Thoracic aorta (tissue), 2 donors: ENCODE measurements around the gene NACC1. TPM values are rescaled to one million over a fixed set of nuclear protein-coding genes. Genes with fewer than 3 reads are reported as not detected.
A peak's percentile ranks its signal among the peaks of the same experiment; 100 is the strongest.

Experiments used
- ATAC-seq: fragments of 150-250 bp; one replicate; pipeline ENCODE4 v1.8.0; 2017; ENCODE audit warnings: low read depth; ENCODE audit not compliant: insufficient number of reproducible peaks, low FRiP score
- DNase-seq: peaks from one replicate; pipeline ENCODE4 v3.0.0-alpha.2; 2020; ENCODE audit warnings: low spot score
- H3K27ac ChIP-seq, 2 donors: fragments of 200-600 bp; sonication (generic); 1 replicate in 1 of 2; 2 replicates in 1 of 2; pipeline ENCODE4 v1.5.1; 2016; ENCODE audit warnings: mild to moderate bottlenecking in 2 of 2, moderate library complexity in 2 of 2
- H3K27me3 ChIP-seq: fragments of 200-600 bp; sonication (generic); replicated peaks from 2 replicates; pipeline ENCODE4 v1.6.0; 2016; ENCODE audit warnings: mild to moderate bottlenecking; ENCODE audit not compliant: insufficient read depth
- H3K36me3 ChIP-seq: fragments of 200-600 bp; sonication (generic); one replicate; pipeline ENCODE4 v1.5.1; 2016
- H3K4me1 ChIP-seq, 2 donors: fragments of 200-600 bp; sonication (generic); 1 replicate in 1 of 2; 2 replicates in 1 of 2; pipeline versions ENCODE4 v1.5.1 to v1.6.0; 2016; ENCODE audit warnings: low read depth in 2 of 2, mild to moderate bottlenecking in 1 of 2; ENCODE audit not compliant: control insufficient read depth in 1 of 2
- H3K4me3 ChIP-seq: fragments of 200-600 bp; sonication (generic); 2 replicates; pipeline ENCODE4 v1.5.1; 2016; ENCODE audit warnings: mild to moderate bottlenecking
- H3K9me3 ChIP-seq: fragments of 200-600 bp; sonication (generic); 2 replicates; pipeline ENCODE4 v1.5.1; 2016
- CTCF ChIP-seq: fragments of 200-600 bp; sonication (generic); IDR thresholded peaks from one replicate; pipeline ENCODE4 v1.5.1; 2019; ENCODE audit warnings: antibody characterized with exemption
- total RNA-seq, 2 donors: library from RNA; depleted of rRNA; stranded (reverse); fragments of >200 nt; gene quantifications; one replicate each; pipeline versions ENCODE4 v1.1.0 to v1.2.3, GENCODE V29; 2016

NACC1 gene
- total RNA-seq, 2 donors from 2014 or later = 27.2 to 28.8 TPM

- Histone ChIP-seq H3K4me3 (peak overlapping the region; percentile 100), H3K9me3 (no peaks in the 10 kb centered on the region), H3K4me1 (peaks cover 7 to 26% of the 10 kb centered on the region in 2 donors), H3K27ac (peak overlapping the region; percentile 99 to 100), H3K36me3 (no peaks in the 10 kb centered on the region), H3K27me3 (no peaks in the 10 kb centered on the region)
- DNase-seq (no peak), ATAC-seq (no peak)
- no peak for TF ChIP-seq CTCF
Measured at GRCh38 chr19:13153569-13154240, 35.6 kb downstream of the NACC1 start.

- Histone ChIP-seq H3K36me3 (no peaks in the 10 kb centered on the region), H3K9me3 (no peaks in the 10 kb centered on the region), H3K27ac (peak overlapping the region; percentile 99 to 100), H3K27me3 (no peaks in the 10 kb centered on the region), H3K4me1 (peaks cover 3 to 20% of the 10 kb centered on the region in 2 donors), H3K4me3 (peak overlapping the region; percentile 100)
- ATAC-seq (no peak), DNase-seq (peak; percentile 93)
- no peak for TF ChIP-seq CTCF
Measured at GRCh38 chr19:13154241-13154778, 36.2 kb downstream of the NACC1 start.

- Histone ChIP-seq H3K9me3 (no peaks in the 10 kb centered on the region), H3K4me1 (peaks cover 3 to 18% of the 10 kb centered on the region in 2 donors), H3K4me3 (peak overlapping the region; percentile 100), H3K27me3 (no peaks in the 10 kb centered on the region), H3K36me3 (no peaks in the 10 kb centered on the region), H3K27ac (peak overlapping the region; percentile 99 to 100)
- ATAC-seq (no peak), DNase-seq (no peak)
- TF ChIP-seq CTCF = no peak
Measured at GRCh38 chr19:13154911-13155471, 36.9 kb downstream of the NACC1 start.

GRCh38 chr19:13155472-13156359, 37.7 kb downstream of the NACC1 start:
- Histone ChIP-seq H3K9me3 (no peaks in the 10 kb centered on the region), H3K4me1 (peaks cover 3 to 18% of the 10 kb centered on the region in 2 donors), H3K27ac (peak overlapping the region; percentile 99 to 100), H3K36me3 (no peaks in the 10 kb centered on the region), H3K27me3 (no peaks in the 10 kb centered on the region), H3K4me3 (peak overlapping the region; percentile 100)
- DNase-seq (no peak), ATAC-seq (no peak)
- TF ChIP-seq CTCF = no peak

GRCh38 chr19:13159713-13160112, 41.6 kb downstream of the NACC1 start:
- H3K27ac ChIP-seq = no peak overlapping the region
- ATAC-seq (no peak), DNase-seq (no peak)
- no peak overlapping the region for H3K4me3 ChIP-seq
- H3K4me1 ChIP-seq = peaks cover 17 to 44% of the 10 kb centered on the region in 2 donors
- H3K9me3 ChIP-seq = no peaks in the 10 kb centered on the region
- no peak for TF ChIP-seq CTCF
- no peaks in the 10 kb centered on the region for H3K36me3 ChIP-seq
- H3K27me3 ChIP-seq = no peaks in the 10 kb centered on the region
